ENCODE measurements around the gene FKBP2. TPM values are rescaled to one million over a fixed set of nuclear protein-coding genes. Genes with fewer than 3 reads are reported as not detected.

FKBP2 gene
- total and polyA plus RNA-seq, 2 of the 13 experiments (the other 11 are each of a cell fraction or from before 2014, with no cell fraction given): 30.1 to 53.3 TPM

DNA sequence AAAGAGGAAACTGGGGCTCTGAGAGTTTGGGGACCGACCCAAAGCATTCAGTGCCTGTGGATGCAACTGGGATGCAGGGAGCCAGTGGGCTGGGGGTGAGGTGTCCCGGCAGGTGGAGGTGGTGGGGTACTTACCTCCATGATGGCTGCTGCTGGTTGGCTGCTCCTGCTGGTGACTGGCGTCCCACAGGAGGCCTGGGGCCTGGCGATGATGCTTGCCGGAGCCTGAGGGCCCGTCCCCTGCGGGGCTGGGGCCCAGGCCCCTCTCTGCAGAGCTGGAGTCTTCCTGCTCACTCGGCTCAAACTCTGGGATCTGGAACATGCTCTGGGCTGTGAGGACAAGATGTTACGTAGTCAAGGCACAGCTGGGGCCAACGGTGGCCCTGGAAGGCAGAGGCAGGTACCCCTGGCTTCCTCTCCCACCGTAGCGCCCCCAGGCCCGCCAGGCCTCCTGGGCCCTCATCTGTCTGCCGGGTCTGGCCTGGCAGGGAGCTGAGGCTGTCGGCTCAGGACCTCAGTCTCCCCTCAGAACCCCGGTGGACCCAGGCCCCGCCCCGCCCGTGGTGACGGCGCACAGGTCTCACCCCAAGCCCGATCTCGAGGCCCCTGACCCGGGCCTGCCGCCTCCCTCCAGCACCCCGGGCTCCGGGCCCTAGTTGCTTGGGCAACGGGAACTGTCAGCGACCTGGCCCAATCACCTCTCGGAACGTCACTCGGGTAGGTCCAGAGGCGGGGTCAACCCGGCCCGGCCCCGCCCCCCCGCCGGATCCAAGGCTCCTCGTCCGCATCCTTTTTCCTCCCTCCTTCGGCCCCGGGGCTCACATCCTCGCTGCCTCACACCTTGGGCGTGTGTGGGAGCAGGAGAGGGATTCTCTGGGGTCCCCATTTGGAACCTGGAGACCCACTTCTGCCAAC, 43.4 kb downstream of the FKBP2 start, which contains the start of gene BAD (continued):
- TF ChIP-seq SMARCE1 (IDR thresholded peaks at IDR 0.05; ENCODE audit: borderline replicate concordance) (no peak), CBX1 (IDR thresholded peaks at IDR 0.05; ENCODE audit: low read depth) (no peak), SP5 (CRISPR knock-in tag; IDR thresholded peaks at IDR 0.05; ENCODE audit: borderline replicate concordance, low read depth) (no peak; the same call in 1 of the 2 replicates), KLF15 (CRISPR knock-in tag; IDR thresholded peaks at IDR 0.05; ENCODE audit: borderline replicate concordance) (no peak), JUND (CRISPR knock-in tag; IDR thresholded peaks at IDR 0.05) (no peak), ZNF44 (CRISPR knock-in tag; IDR thresholded peaks at IDR 0.05) (peak; percentile 48; the same call in 1 of the 2 replicates), SMAD9 (CRISPR knock-in tag; IDR thresholded peaks at IDR 0.05) (no peak), GFI1 (CRISPR knock-in tag; IDR thresholded peaks at IDR 0.05; ENCODE audit: borderline replicate concordance) (no peak), ZNF207 (IDR thresholded peaks at IDR 0.05; ENCODE audit: borderline replicate concordance) (no peak), MBD4 (IDR thresholded peaks at IDR 0.05; ENCODE audit: borderline replicate concordance, low read length) (no peak), ZNF484 (CRISPR knock-in tag; IDR thresholded peaks at IDR 0.05; ENCODE audit: borderline replicate concordance, low read depth) (no peak), ZNF772 (CRISPR knock-in tag; IDR thresholded peaks at IDR 0.05) (no peak)
- TF ChIP-seq, protein P1, sequence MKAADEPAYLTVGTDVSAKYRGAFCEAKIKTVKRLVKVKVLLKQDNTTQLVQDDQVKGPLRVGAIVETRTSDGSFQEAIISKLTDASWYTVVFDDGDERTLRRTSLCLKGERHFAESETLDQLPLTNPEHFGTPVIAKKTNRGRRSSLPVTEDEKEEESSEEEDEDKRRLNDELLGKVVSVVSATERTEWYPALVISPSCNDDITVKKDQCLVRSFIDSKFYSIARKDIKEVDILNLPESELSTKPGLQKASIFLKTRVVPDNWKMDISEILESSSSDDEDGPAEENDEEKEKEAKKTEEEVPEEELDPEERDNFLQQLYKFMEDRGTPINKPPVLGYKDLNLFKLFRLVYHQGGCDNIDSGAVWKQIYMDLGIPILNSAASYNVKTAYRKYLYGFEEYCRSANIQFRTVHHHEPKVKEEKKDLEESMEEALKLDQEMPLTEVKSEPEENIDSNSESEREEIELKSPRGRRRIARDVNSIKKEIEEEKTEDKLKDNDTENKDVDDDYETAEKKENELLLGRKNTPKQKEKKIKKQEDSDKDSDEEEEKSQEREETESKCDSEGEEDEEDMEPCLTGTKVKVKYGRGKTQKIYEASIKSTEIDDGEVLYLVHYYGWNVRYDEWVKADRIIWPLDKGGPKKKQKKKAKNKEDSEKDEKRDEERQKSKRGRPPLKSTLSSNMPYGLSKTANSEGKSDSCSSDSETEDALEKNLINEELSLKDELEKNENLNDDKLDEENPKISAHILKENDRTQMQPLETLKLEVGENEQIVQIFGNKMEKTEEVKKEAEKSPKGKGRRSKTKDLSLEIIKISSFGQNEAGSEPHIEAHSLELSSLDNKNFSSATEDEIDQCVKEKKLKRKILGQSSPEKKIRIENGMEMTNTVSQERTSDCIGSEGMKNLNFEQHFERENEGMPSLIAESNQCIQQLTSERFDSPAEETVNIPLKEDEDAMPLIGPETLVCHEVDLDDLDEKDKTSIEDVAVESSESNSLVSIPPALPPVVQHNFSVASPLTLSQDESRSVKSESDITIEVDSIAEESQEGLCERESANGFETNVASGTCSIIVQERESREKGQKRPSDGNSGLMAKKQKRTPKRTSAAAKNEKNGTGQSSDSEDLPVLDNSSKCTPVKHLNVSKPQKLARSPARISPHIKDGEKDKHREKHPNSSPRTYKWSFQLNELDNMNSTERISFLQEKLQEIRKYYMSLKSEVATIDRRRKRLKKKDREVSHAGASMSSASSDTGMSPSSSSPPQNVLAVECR (CRISPR knock-in tag; IDR thresholded peaks at IDR 0.05; ENCODE audit: borderline replicate concordance): peak; percentile 77; the same call in 1 of the 2 replicates
- TF ChIP-seq, protein P2, sequence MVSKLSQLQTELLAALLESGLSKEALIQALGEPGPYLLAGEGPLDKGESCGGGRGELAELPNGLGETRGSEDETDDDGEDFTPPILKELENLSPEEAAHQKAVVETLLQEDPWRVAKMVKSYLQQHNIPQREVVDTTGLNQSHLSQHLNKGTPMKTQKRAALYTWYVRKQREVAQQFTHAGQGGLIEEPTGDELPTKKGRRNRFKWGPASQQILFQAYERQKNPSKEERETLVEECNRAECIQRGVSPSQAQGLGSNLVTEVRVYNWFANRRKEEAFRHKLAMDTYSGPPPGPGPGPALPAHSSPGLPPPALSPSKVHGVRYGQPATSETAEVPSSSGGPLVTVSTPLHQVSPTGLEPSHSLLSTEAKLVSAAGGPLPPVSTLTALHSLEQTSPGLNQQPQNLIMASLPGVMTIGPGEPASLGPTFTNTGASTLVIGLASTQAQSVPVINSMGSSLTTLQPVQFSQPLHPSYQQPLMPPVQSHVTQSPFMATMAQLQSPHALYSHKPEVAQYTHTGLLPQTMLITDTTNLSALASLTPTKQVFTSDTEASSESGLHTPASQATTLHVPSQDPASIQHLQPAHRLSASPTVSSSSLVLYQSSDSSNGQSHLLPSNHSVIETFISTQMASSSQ (IDR thresholded peaks at IDR 0.05; ENCODE audit: low read depth): no peak
- TF ChIP-seq, protein P2 (CRISPR knock-in tag; IDR thresholded peaks at IDR 0.05; ENCODE audit: borderline replicate concordance): no peak
- TF ChIP-seq, protein P3, sequence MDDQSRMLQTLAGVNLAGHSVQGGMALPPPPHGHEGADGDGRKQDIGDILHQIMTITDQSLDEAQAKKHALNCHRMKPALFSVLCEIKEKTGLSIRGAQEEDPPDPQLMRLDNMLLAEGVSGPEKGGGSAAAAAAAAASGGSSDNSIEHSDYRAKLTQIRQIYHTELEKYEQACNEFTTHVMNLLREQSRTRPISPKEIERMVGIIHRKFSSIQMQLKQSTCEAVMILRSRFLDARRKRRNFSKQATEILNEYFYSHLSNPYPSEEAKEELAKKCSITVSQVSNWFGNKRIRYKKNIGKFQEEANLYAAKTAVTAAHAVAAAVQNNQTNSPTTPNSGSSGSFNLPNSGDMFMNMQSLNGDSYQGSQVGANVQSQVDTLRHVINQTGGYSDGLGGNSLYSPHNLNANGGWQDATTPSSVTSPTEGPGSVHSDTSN (CRISPR knock-in tag; IDR thresholded peaks at IDR 0.05; ENCODE audit: borderline replicate concordance): peak; percentile 44; the same call in 1 of the 2 replicates
- TF ChIP-seq, protein P4, sequence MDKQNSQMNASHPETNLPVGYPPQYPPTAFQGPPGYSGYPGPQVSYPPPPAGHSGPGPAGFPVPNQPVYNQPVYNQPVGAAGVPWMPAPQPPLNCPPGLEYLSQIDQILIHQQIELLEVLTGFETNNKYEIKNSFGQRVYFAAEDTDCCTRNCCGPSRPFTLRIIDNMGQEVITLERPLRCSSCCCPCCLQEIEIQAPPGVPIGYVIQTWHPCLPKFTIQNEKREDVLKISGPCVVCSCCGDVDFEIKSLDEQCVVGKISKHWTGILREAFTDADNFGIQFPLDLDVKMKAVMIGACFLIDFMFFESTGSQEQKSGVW (CRISPR knock-in tag; IDR thresholded peaks at IDR 0.05; ENCODE audit: borderline replicate concordance): no peak

Data from HepG2 (cell line).